ENCODE results near the gene TBCD.

Gene TBCD

GRCh38 chr17:82901856-82902255 lies 150.0 kb downstream of the TBCD start:
- Histone ChIP-seq H3K27me3 (ENCODE audit: insufficient read depth, low read length) (no peaks in the 10 kb centered on the region), H3K4me1 (ENCODE audit: control insufficient read depth, insufficient read depth, low read length, unreplicated experiment) (no peaks in the 10 kb centered on the region), H3K79me2 (ENCODE audit: control insufficient read depth, insufficient read depth, low read length, unreplicated experiment) (no peaks in the 10 kb centered on the region), H3K27ac (ENCODE audit: low read depth, low read length) (no peak overlapping the region), H3K36me3 (ENCODE audit: insufficient read depth, low read length) (peaks cover 4% of the 10 kb centered on the region; the same call in 1 of the 2 replicates), H2AFZ (ENCODE audit: low read length, unreplicated experiment) (no peak overlapping the region), H3K4me3 (ENCODE audit: low read depth, low read length) (no peak overlapping the region)

DNA sequence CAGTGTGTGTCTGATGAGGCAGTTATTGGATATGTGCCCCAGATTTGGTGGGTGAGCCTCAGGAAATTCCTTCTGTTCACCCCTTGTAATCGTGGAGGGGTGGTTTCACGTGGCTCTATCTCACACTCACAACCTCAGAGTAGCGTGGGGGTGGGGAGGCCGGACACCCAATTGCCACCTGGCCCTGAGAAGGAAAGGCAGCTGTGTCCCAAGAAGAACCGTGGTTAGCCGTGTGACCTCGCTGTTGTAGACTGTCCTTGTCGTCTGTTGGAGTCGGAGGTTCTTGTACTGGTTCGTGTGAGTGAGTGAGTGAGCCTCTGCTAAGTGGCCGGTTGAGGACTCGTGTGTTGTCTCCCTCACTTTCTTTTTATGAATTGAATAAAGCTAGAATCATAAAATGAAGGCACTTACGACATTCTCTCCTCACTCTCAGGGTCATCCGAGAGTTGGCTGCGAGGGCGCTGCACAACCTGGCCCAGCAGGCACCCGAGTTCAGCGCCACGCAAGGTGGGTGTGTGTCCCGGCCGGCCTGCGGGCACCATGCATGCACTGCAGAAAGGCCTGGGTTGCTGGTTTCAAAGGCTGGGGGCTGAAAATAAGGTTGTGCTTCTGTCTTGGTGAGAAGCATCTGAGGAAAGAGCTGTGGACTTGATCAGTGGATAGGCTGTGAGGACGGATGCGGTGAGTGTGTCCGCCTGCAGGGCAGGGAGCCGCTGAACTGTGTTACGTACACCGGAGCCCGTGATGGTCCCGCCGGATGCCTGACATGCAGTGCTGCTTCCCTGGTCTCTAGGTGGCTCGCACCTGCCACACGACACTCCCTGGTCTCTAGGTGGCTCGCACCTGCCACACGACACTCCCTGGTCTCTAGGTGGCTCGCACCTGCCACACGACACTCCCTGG lies 151.4 kb downstream of the TBCD start:
- Histone ChIP-seq H3K4me3 (ENCODE audit: low read depth, low read length) (no peak overlapping the region), H2AFZ (ENCODE audit: low read length, unreplicated experiment) (no peak overlapping the region), H3K27ac (ENCODE audit: low read depth, low read length) (no peak overlapping the region), H3K36me3 (ENCODE audit: insufficient read depth, low read length) (no peaks in the 10 kb centered on the region), H3K27me3 (ENCODE audit: insufficient read depth, low read length) (no peaks in the 10 kb centered on the region), H3K4me1 (ENCODE audit: control insufficient read depth, insufficient read depth, low read length, unreplicated experiment) (no peaks in the 10 kb centered on the region), H3K79me2 (ENCODE audit: control insufficient read depth, insufficient read depth, low read length, unreplicated experiment) (no peaks in the 10 kb centered on the region)

DNA sequence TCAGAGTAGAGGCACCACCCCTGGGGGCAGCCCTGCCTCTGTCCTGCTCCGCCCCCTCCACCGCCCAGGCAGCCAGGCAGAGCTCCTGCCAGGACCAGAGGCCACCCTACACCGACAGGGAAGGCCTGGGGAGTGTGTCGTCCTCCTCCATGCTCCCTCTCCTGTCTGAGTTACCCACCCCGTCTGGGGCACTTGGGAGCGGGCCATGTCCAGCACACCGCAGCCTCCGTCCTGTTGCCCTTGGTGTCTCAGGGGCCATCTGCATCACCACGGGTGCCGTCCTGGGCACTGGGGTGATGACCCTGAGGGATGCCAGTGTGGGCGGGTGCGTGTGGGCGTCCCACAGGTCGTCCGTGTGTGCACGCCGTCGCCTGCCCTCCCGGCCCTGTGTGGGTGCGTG lies 153.3 kb downstream of the TBCD start:
- Histone ChIP-seq H2AFZ (ENCODE audit: low read length, unreplicated experiment) (no peak overlapping the region), H3K4me3 (ENCODE audit: low read depth, low read length) (no peak overlapping the region), H3K79me2 (ENCODE audit: control insufficient read depth, insufficient read depth, low read length, unreplicated experiment) (no peaks in the 10 kb centered on the region), H3K36me3 (ENCODE audit: insufficient read depth, low read length) (no peaks in the 10 kb centered on the region), H3K4me1 (ENCODE audit: control insufficient read depth, insufficient read depth, low read length, unreplicated experiment) (no peaks in the 10 kb centered on the region), H3K27me3 (ENCODE audit: insufficient read depth, low read length) (no peaks in the 10 kb centered on the region), H3K27ac (ENCODE audit: low read depth, low read length) (no peak overlapping the region)

GRCh38 chr17:82907797-82908542 lies 156.1 kb downstream of the TBCD start:
- Histone ChIP-seq H2AFZ (ENCODE audit: low read length, unreplicated experiment) (no peak overlapping the region), H3K4me1 (ENCODE audit: control insufficient read depth, insufficient read depth, low read length, unreplicated experiment) (no peaks in the 10 kb centered on the region), H3K36me3 (ENCODE audit: insufficient read depth, low read length) (no peaks in the 10 kb centered on the region), H3K27ac (ENCODE audit: low read depth, low read length) (no peak overlapping the region), H3K4me3 (ENCODE audit: low read depth, low read length) (no peak overlapping the region), H3K79me2 (ENCODE audit: control insufficient read depth, insufficient read depth, low read length, unreplicated experiment) (no peaks in the 10 kb centered on the region), H3K27me3 (ENCODE audit: insufficient read depth, low read length) (no peaks in the 10 kb centered on the region)

GRCh38 chr17:82908543-82909160 lies 156.8 kb downstream of the TBCD start:
- no peak overlapping the region for H3K4me3 ChIP-seq (ENCODE audit: low read depth, low read length)
- H3K4me1 ChIP-seq (ENCODE audit: control insufficient read depth, insufficient read depth, low read length, unreplicated experiment), result no peaks in the 10 kb centered on the region
- no peaks in the 10 kb centered on the region for H3K36me3 ChIP-seq (ENCODE audit: insufficient read depth, low read length)
- H2AFZ ChIP-seq (ENCODE audit: low read length, unreplicated experiment), result no peak overlapping the region
- H3K79me2 ChIP-seq (ENCODE audit: control insufficient read depth, insufficient read depth, low read length, unreplicated experiment), result no peaks in the 10 kb centered on the region
- H3K27ac ChIP-seq (ENCODE audit: low read depth, low read length), result no peak overlapping the region
- H3K27me3 ChIP-seq (ENCODE audit: insufficient read depth, low read length), result no peaks in the 10 kb centered on the region

DNA sequence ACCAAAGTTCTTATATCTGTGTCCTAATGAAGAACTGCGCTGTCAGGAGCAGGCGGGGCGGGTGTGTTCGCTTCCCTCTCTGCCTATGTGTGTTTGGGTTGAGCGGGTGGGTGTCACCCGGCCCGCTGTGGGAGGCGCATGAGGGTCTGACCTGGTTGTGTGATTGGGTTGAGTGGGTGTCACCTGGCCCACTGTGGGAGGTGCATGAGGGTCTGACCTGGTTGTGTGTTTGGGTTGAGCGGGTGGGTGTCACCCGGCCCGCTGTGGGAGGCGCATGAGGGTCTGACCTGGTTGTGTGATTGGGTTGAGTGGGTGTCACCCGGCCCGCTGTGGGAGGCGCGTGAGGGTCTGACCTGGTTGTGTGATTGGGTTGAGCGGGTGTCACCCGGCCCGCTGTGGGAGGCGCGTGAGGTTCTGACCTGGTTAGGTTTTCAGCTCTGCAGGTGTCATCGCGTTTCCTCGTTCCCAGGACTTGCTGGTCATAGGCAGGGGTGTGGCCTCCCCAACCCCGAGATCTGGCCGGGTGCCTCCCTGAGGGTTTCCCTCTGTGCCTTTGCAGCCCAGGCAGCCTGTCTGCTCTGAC lies 157.5 kb downstream of the TBCD start:
- no peak overlapping the region for H3K27ac ChIP-seq (ENCODE audit: low read depth, low read length)

DNA sequence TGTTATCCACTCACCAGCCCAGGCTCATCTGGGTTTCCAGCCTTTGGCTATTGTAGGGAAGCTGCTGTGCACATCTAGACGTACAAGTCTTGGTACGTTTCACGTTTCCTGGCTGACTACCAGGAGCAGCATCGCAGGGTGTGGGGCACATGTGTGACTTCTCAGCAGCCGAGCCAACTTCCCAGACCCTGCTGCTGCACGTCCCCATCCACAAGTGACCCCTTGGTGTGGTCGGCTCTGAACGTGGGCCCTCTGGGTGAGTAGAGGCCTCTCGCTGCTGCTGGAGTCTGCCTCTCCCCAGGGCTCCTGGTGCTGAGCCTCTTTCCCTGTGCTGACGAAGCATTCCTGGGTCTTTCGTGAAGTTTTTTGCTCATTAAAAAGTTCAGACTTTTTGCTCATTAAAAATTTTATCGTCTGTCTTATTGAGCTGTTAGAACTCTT lies 158.2 kb downstream of the TBCD start:
- H2AFZ ChIP-seq (ENCODE audit: low read length, unreplicated experiment), result no peak overlapping the region
- H3K79me2 ChIP-seq (ENCODE audit: control insufficient read depth, insufficient read depth, low read length, unreplicated experiment), result no peaks in the 10 kb centered on the region
- H3K4me1 ChIP-seq (ENCODE audit: control insufficient read depth, insufficient read depth, low read length, unreplicated experiment), result no peaks in the 10 kb centered on the region
- no peaks in the 10 kb centered on the region for H3K36me3 ChIP-seq (ENCODE audit: insufficient read depth, low read length)
- no peak overlapping the region for H3K4me3 ChIP-seq (ENCODE audit: low read depth, low read length)
- H3K27me3 ChIP-seq (ENCODE audit: insufficient read depth, low read length), result no peaks in the 10 kb centered on the region
- H3K27ac ChIP-seq (ENCODE audit: low read depth, low read length), result no peak overlapping the region

More for the DNA sequence above, 157.5 kb downstream of the TBCD start:
- no peak overlapping the region for H2AFZ ChIP-seq (ENCODE audit: low read length, unreplicated experiment)
- H3K79me2 ChIP-seq (ENCODE audit: control insufficient read depth, insufficient read depth, low read length, unreplicated experiment), result no peaks in the 10 kb centered on the region
- no peaks in the 10 kb centered on the region for H3K4me1 ChIP-seq (ENCODE audit: control insufficient read depth, insufficient read depth, low read length, unreplicated experiment)
- H3K4me3 ChIP-seq (ENCODE audit: low read depth, low read length), result no peak overlapping the region
- no peaks in the 10 kb centered on the region for H3K27me3 ChIP-seq (ENCODE audit: insufficient read depth, low read length)
- H3K36me3 ChIP-seq (ENCODE audit: insufficient read depth, low read length), result no peaks in the 10 kb centered on the region

DNA sequence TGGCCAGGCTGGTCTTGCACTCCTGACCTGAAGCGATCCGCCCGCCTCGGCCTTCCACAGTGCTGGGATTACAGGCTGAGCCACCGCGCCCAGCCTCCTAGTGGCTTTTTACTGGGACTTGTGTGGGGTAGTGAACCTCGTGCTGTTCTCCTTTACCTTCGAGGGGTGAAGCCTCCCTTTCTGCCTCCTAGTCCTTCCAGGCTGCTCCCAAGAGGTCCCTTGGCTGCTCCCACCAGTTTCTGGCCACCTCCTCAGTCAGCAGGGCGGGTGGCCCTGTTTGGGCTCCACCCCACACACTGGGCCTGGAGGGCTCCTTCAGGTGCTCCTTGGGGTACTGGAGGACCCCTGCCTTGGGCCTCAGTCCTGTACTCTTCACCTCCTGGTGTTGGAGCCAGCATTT lies 158.9 kb downstream of the TBCD start:
- no peaks in the 10 kb centered on the region for H3K4me1 ChIP-seq (ENCODE audit: control insufficient read depth, insufficient read depth, low read length, unreplicated experiment)

GRCh38 chr17:82911822-82912221 lies 160.0 kb downstream of the TBCD start:
- H3K4me3 ChIP-seq (ENCODE audit: low read depth, low read length), result no peak overlapping the region
- no peak overlapping the region for H2AFZ ChIP-seq (ENCODE audit: low read length, unreplicated experiment)
- no peaks in the 10 kb centered on the region for H3K79me2 ChIP-seq (ENCODE audit: control insufficient read depth, insufficient read depth, low read length, unreplicated experiment)
- no peaks in the 10 kb centered on the region for H3K4me1 ChIP-seq (ENCODE audit: control insufficient read depth, insufficient read depth, low read length, unreplicated experiment)
- H3K27me3 ChIP-seq (ENCODE audit: insufficient read depth, low read length), result no peaks in the 10 kb centered on the region
- H3K27ac ChIP-seq (ENCODE audit: low read depth, low read length), result no peak overlapping the region
- no peaks in the 10 kb centered on the region for H3K36me3 ChIP-seq (ENCODE audit: insufficient read depth, low read length)

More for the DNA sequence above, 158.9 kb downstream of the TBCD start:
- no peaks in the 10 kb centered on the region for H3K79me2 ChIP-seq (ENCODE audit: control insufficient read depth, insufficient read depth, low read length, unreplicated experiment)
- no peaks in the 10 kb centered on the region for H3K27me3 ChIP-seq (ENCODE audit: insufficient read depth, low read length)
- no peak overlapping the region for H3K27ac ChIP-seq (ENCODE audit: low read depth, low read length)
- no peaks in the 10 kb centered on the region for H3K36me3 ChIP-seq (ENCODE audit: insufficient read depth, low read length)
- no peak overlapping the region for H2AFZ ChIP-seq (ENCODE audit: low read length, unreplicated experiment)
- no peak overlapping the region for H3K4me3 ChIP-seq (ENCODE audit: low read depth, low read length)

- Histone ChIP-seq H3K27me3 (ENCODE audit: insufficient read depth, low read length) (no peaks in the 10 kb centered on the region), H2AFZ (ENCODE audit: low read length, unreplicated experiment) (no peak overlapping the region), H3K4me1 (ENCODE audit: control insufficient read depth, insufficient read depth, low read length, unreplicated experiment) (no peaks in the 10 kb centered on the region), H3K36me3 (ENCODE audit: insufficient read depth, low read length) (no peaks in the 10 kb centered on the region), H3K79me2 (ENCODE audit: control insufficient read depth, insufficient read depth, low read length, unreplicated experiment) (no peaks in the 10 kb centered on the region), H3K27ac (ENCODE audit: low read depth, low read length) (no peak overlapping the region), H3K4me3 (ENCODE audit: low read depth, low read length) (no peak overlapping the region)
Measured at GRCh38 chr17:82912484-82913089, 160.7 kb downstream of the TBCD start.

All from ACC112 (cell line).